Activated T-cell treated with anti-CD3 and anti-CD28 coated beads, Interleukin-2, amount 50 U/mL, for 4 hours (primary cell): Measurements from ENCODE around the gene PDE11A. TPM values are rescaled to one million over a fixed set of nuclear protein-coding genes. Genes with fewer than 3 reads are reported as not detected.
A peak's percentile ranks its signal among the peaks of the same experiment; 100 is the strongest.
"Not testable (repeated sequence)": the region's sequence is repeated elsewhere in the genome, so short reads cannot be mapped to it uniquely, and the experiment has no call there.

Experiments
- ATAC-seq, 2 donors: fragments of 200-7000 bp; cut with Tn5 transposase; one replicate each; pipeline ENCODE4 v1.10.0; 2021
- DNase-seq: peaks from one replicate; pipeline ENCODE4 v3.0.0-alpha.2; 2020
- H3K27me3 Mint-ChIP-seq: one replicate; pipeline ENCODE4 v1.8.0; 2021; ENCODE audit warnings: low read depth, mixed read lengths
- H3K36me3 Mint-ChIP-seq: one replicate; pipeline ENCODE4 v1.8.0; 2022; ENCODE audit warnings: mixed read lengths; ENCODE audit not compliant: insufficient read depth
- H3K4me1 Mint-ChIP-seq: one replicate; pipeline ENCODE4 v1.8.0; 2021; ENCODE audit warnings: low read depth, mixed read lengths
- H3K4me3 Mint-ChIP-seq: one replicate; pipeline ENCODE4 v1.8.0; 2021; ENCODE audit warnings: mild to moderate bottlenecking, moderate library complexity, mixed read lengths
- H3K9me3 Mint-ChIP-seq: one replicate; pipeline ENCODE4 v1.8.0; 2021; ENCODE audit warnings: mixed read lengths
- total RNA-seq, 3 donors: library from RNA; stranded (reverse); gene quantifications; one replicate each; pipeline ENCODE4 v1.2.1, GENCODE V29; 2021

PDE11A gene
- total RNA-seq, 3 donors from 2014 or later = not detected

- no peak for ATAC-seq
- DNase-seq = no peak
- H3K36me3 Mint-ChIP-seq = no peaks in the 10 kb centered on the region
- no peaks in the 10 kb centered on the region for H3K9me3 Mint-ChIP-seq
- H3K27me3 Mint-ChIP-seq = peaks cover 22% of the 10 kb centered on the region
- H3K4me1 Mint-ChIP-seq = no peaks in the 10 kb centered on the region
- no peak overlapping the region for H3K4me3 Mint-ChIP-seq
Measured at GRCh38 chr2:177799531-177799930, 273.0 kb downstream of the PDE11A start.

GRCh38 chr2:177797808-177798207 lies 274.8 kb downstream of the PDE11A start:
- Mint-ChIP-seq H3K9me3 (no peaks in the 10 kb centered on the region), H3K4me3 (no peak overlapping the region), H3K4me1 (no peaks in the 10 kb centered on the region), H3K36me3 (no peaks in the 10 kb centered on the region), H3K27me3 (peaks cover 18% of the 10 kb centered on the region)
- DNase-seq = no peak
- ATAC-seq = no peak

GRCh38 chr2:177796654-177797415 lies 275.7 kb downstream of the PDE11A start:
- ATAC-seq (no peak), DNase-seq (no peak)
- peaks cover 14% of the 10 kb centered on the region for H3K27me3 Mint-ChIP-seq
- no peak overlapping the region for H3K4me3 Mint-ChIP-seq
- H3K36me3 Mint-ChIP-seq = no peaks in the 10 kb centered on the region
- no peaks in the 10 kb centered on the region for H3K4me1 Mint-ChIP-seq
- H3K9me3 Mint-ChIP-seq = no peaks in the 10 kb centered on the region

GRCh38 chr2:177796011-177796410 lies 276.6 kb downstream of the PDE11A start:
- Mint-ChIP-seq H3K4me3 (no peak overlapping the region), H3K36me3 (no peaks in the 10 kb centered on the region), H3K9me3 (no peaks in the 10 kb centered on the region), H3K4me1 (no peaks in the 10 kb centered on the region), H3K27me3 (peaks cover 14% of the 10 kb centered on the region)
- no peak for ATAC-seq
- DNase-seq = no peak

GRCh38 chr2:177785143-177785542 lies 287.4 kb downstream of the PDE11A start:
- ATAC-seq, H3K36me3 Mint-ChIP-seq, H3K9me3 Mint-ChIP-seq, H3K4me3 Mint-ChIP-seq, H3K27me3 Mint-ChIP-seq, DNase-seq: not testable (repeated sequence)
- H3K4me1 Mint-ChIP-seq = peaks cover 36% of the 10 kb centered on the region

- H3K4me3 Mint-ChIP-seq = peak overlapping the region; percentile 53
- H3K36me3 Mint-ChIP-seq = no peaks in the 10 kb centered on the region
- ATAC-seq (no peak), DNase-seq (no peak)
- no peaks in the 10 kb centered on the region for H3K9me3 Mint-ChIP-seq
- peaks cover 36% of the 10 kb centered on the region for H3K4me1 Mint-ChIP-seq
- peaks cover 2% of the 10 kb centered on the region for H3K27me3 Mint-ChIP-seq
Measured at GRCh38 chr2:177784745-177785067, 287.9 kb downstream of the PDE11A start.

GRCh38 chr2:177783835-177784744 lies 288.5 kb downstream of the PDE11A start:
- Mint-ChIP-seq H3K4me1 (peaks cover 38% of the 10 kb centered on the region), H3K4me3 (peak overlapping the region; percentile 53), H3K9me3 (no peaks in the 10 kb centered on the region), H3K27me3 (peaks cover 2% of the 10 kb centered on the region), H3K36me3 (no peaks in the 10 kb centered on the region)
- DNase-seq = no peak
- ATAC-seq = peak; percentile 52 to 71

- no peaks in the 10 kb centered on the region for H3K9me3 Mint-ChIP-seq
- DNase-seq (no peak), ATAC-seq (no peak)
- H3K27me3 Mint-ChIP-seq = peaks cover 2% of the 10 kb centered on the region
- H3K36me3 Mint-ChIP-seq = no peaks in the 10 kb centered on the region
- H3K4me1 Mint-ChIP-seq = peaks cover 38% of the 10 kb centered on the region
- no peak overlapping the region for H3K4me3 Mint-ChIP-seq
Measured at GRCh38 chr2:177783091-177783490, 289.5 kb downstream of the PDE11A start.

- Mint-ChIP-seq H3K36me3 (no peaks in the 10 kb centered on the region), H3K9me3 (no peaks in the 10 kb centered on the region), H3K4me1 (peaks cover 38% of the 10 kb centered on the region), H3K4me3 (no peak overlapping the region), H3K27me3 (peaks cover 2% of the 10 kb centered on the region)
- no peak for ATAC-seq
- DNase-seq = no peak
Measured at GRCh38 chr2:177782613-177783012, 290.0 kb downstream of the PDE11A start.

GRCh38 chr2:177778472-177778871 lies 294.1 kb downstream of the PDE11A start:
- Mint-ChIP-seq H3K36me3 (no peaks in the 10 kb centered on the region), H3K27me3 (peaks cover 2% of the 10 kb centered on the region), H3K4me1 (peaks cover 19% of the 10 kb centered on the region), H3K9me3 (no peaks in the 10 kb centered on the region), H3K4me3 (no peak overlapping the region)
- ATAC-seq (no peak), DNase-seq (no peak)

- Mint-ChIP-seq H3K9me3 (no peaks in the 10 kb centered on the region), H3K4me1 (peaks cover 6% of the 10 kb centered on the region), H3K4me3 (no peak overlapping the region), H3K27me3 (peaks cover 2% of the 10 kb centered on the region), H3K36me3 (no peaks in the 10 kb centered on the region)
- no peak for ATAC-seq
- DNase-seq = no peak
Measured at GRCh38 chr2:177772529-177772928, 300.0 kb downstream of the PDE11A start.

GRCh38 chr2:177771191-177771590 lies 301.4 kb downstream of the PDE11A start:
- H3K36me3 Mint-ChIP-seq = no peaks in the 10 kb centered on the region
- ATAC-seq (no peak), DNase-seq (no peak)
- H3K4me3 Mint-ChIP-seq = no peak overlapping the region
- peaks cover 6% of the 10 kb centered on the region for H3K4me1 Mint-ChIP-seq
- H3K27me3 Mint-ChIP-seq = peaks cover 2% of the 10 kb centered on the region
- no peaks in the 10 kb centered on the region for H3K9me3 Mint-ChIP-seq

GRCh38 chr2:177767768-177768167 lies 304.8 kb downstream of the PDE11A start:
- DNase-seq (no peak), ATAC-seq (no peak)
- peaks cover 9% of the 10 kb centered on the region for H3K4me1 Mint-ChIP-seq
- H3K27me3 Mint-ChIP-seq = no peaks in the 10 kb centered on the region
- no peak overlapping the region for H3K4me3 Mint-ChIP-seq
- H3K36me3 Mint-ChIP-seq = no peaks in the 10 kb centered on the region
- no peaks in the 10 kb centered on the region for H3K9me3 Mint-ChIP-seq

GRCh38 chr2:177765698-177766097 lies 306.9 kb downstream of the PDE11A start:
- ATAC-seq (no peak), DNase-seq (no peak)
- Mint-ChIP-seq H3K4me3 (no peak overlapping the region), H3K9me3 (no peaks in the 10 kb centered on the region), H3K36me3 (no peaks in the 10 kb centered on the region), H3K4me1 (peaks cover 7% of the 10 kb centered on the region), H3K27me3 (peaks cover 7% of the 10 kb centered on the region)
